Loucy (cell line): ENCODE results near the gene TBKBP1.

Source experiments
- CTCF ChIP-seq: fragments of 200-600 bp; sonication (generic); conservative IDR thresholded peaks from 2 replicates; pipeline ENCODE4 v1.5.1; 2014; ENCODE audit warnings: mild to moderate bottlenecking, antibody characterized with exemption, low read length
- EZH2phosphoT487 ChIP-seq: fragments of 200-600 bp; IDR thresholded peaks from 2 replicates; pipeline ENCODE4 v1.6.1; 2018; ENCODE audit warnings: antibody characterized with exemption, mild to moderate bottlenecking, moderate library complexity, borderline replicate concordance

GRCh38 chr17:47705536-47706530 lies 11.9 kb downstream of the TBKBP1 start:
- no peak for TF ChIP-seq CTCF
- TF ChIP-seq EZH2phosphoT487, result no peak
